Stimulated activated CD4-positive, alpha-beta T cell treated with anti-CD3 and anti-CD28 coated beads, Interleukin-12 subunit alpha, Interleukin-12 subunit beta, amount 100 ng/mL, for 24 hours (primary cell): ENCODE measurements around the gene CREBBP.

Experiments used
- DNase-seq, 2 experiments: peaks; one replicate each; pipeline ENCODE4 v3.0.0-alpha.2; 2020; ENCODE audit warnings: low read depth in 2 of 2

The CREBBP gene

DNA sequence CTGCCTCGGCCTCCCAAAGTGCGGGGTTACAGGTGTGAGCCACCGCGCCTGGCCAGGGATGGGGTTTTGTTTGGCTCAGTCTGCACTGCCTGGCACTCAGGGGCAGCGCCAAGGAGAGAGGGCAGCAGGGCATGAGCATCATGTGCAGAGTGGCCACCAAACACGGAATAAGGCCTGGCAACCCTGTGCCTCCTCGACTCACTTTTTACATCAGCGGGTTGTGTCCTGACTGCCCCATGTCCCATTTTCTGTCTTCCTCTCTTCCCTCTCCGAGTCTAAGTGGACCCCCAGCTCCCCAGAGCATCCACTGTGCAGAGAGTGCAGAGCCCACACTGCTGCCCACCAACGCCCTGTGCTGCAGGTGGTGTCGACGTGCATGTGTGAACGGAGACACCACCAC is 145.0 kb downstream of the CREBBP start:
- DNase-seq = no peak

DNA sequence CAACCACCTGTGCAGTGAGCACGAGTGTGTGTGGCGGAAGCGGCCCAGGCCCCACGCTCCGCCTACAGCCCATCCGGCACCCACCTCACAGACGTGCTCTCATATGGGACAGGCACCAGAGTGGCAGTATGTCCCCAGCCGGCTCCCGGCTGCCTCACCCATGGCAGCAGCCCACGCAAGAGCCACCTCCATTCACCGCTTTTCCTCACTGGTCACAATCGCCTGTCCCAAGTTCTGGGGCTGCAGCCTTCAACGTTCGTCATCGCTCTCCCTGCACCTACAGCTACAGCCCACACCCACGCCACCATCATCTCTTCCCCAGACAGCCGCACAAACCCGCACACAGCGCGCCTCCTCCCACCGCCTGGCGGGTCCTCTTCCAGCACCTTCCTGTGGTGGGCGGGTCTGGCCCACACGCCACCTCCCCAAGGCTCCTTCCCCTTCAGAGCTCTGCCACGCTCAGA is 145.7 kb downstream of the CREBBP start:
- no peak for DNase-seq

DNA sequence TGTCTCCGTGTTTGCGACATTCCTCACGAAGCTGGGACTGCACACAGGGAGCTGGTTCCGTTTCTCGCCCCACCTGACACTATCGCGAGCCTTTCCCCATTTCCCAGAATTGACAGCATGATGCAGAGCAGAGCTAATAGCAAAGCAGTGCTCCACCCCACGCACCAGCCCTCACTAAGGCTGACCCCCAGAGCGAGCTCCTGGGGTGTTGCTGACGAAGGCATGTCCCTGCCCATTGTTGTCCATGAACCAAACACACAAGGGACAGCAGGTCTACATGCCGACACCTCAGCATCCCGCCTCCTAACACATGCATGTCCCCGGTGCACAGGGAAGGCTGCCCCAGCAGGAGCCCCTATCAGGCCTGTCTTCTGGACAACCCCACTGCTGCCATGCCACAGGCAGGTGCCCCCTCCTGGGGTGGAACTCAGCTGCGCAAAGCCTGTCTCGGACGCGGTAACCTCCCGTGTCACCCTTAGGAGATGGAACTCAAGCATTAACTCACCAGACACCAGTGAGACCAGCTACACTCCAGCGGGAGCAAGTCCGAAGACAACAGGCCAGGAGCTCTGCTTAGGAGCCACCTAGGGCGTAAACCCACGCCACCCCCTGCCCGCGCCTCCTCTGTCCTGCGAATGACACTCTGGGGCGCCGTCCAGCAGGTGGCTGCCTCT is 146.3 kb downstream of the CREBBP start:
- no peak for DNase-seq

DNA sequence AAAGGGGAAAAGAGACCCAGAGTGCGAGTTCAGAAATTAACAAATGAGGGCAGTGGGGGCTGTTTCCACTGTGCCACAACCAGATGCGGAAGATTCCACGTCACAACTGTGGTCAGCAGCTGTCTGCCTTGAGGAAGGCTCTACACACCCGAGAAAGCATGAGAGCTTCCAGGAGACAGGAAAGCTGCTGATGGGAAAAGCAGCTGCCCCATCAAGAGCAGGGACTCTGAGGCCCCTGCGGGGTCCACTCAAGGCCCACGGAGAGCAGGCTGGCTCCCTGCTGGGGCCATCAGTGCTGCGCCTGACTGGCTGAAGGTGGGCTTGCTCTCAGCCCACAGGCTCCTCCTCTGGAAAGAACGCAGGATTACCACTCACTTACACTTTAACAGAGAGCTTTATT is 148.3 kb downstream of the CREBBP start:
- no peak for DNase-seq

DNA sequence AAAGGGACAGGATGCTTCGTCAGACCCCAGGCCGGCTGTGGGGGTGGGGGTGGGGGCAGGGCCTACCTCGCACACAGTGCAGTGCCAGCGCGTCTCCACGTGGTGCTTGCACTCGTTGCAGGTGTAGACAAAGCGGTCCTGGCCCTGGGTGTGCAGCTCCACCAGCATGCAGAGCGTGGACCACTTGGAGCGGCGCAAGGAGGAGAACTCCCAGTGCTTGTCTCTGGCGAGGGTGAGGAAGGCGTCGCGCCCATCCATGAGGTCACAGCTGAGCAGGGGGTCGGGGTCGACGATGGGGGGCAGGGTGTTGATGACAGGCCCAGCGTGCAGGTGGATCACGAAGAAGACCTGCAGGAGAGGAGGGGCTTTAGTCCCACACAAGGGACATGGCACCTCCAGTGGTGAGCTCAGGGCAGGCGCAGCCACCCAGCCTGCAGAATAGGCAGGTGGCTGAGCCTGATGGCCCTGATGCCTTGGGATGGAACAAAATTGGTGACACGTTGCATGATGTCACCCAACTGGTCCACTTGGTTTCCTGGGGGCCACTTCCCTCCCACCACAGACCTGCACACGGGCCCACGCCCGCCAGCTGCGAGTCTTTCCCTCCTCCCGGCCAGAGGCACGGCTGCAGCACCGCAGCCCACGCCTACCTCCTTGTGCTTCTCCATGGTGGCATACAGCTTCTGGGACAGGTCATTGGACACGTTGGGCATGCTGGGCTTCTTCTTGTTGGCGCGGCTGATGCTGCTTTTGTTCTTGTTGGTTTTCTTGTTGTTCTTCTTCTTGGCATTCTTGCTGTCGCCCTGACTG is 149.2 kb downstream of the CREBBP start:
- no peak for DNase-seq

DNA sequence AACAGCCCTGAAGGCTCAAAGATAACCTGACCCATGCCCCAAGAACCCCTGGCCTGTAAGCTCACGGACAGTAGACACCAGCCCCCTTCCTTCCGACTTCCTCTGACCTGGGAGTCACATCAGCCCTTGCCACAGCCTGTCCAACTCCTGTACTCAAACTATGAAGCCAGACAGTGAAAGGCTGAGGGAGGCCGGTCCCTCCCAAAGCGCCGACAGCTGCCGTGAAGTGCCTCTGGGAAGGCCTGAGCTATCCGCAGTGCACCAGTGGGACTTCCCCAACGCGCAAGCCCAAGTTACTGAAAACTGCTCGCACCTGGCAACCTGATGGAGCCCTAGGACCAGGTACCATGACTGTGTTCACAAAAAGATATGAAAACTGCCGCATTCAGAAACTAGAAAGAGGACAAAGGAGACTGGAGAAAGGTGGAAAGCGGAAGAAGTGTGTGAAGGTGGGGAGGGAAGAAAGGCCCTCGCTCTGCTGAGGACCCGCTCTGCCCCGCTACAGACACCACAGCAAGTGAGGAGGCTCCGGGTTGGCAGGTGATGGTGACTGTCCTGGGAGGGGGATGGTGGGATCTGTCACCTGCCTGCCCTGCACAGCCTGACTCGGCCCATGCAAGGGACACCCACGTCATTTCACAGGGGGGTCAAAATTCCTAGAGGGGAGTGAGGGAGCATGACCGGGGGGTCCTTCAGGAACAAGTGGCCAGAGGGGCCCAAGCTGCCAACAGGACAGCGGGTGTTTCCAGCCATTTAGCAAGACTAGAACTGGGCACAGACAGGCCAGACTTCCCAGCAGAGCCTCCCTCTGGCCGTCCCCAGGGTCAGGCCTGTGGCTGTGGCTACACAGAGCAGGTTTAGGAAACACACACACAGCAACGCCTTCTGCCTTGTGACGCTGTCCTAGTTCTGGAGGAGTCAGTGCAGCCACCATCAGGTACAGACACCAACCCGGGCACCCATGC is 150.1 kb downstream of the CREBBP start:
- no peak for DNase-seq

DNA sequence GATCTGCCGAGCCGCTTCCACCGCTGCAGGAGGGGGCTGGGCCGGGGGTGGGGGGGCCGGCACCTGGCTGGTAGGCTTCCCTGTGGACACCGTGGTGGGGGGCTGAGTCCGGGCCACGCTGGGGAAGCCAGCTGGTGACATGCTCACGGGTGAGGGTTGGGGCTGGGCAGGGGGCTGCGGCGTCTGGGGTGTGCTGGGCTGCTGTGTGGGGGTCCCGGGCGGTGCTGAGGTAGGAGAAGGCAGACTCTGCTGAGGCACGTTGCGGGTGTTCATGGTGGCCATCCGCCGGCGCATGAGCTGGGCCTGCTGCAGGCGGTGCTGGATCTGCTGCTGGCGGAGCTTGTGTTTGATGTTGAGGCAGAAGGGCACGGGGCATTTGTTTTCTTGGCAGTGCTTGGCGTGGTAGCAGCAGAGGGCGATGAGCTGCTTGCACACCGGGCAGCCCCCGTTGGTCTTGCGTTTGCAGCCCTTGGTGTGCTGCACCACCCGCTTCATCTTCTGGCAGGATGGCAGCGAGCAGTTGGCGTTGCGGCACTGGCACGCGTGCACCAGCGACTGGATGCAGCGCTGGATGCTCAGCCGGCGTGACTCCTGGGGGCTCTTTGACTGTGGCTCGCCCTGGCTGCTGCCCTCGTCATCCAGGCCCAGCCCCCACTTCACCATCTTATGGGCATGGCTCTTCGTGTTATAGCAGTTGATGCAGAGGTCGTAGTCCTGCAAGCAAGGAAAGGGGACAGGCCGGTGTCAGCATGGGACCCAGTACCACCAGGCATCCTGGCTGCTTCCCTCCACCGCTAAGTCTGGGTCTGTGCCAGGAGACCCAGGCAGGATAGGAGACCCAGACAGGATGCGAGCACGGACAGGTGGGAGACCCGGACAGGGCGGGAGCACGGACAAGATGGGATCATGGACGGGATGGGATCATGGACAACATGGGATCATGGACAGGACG is 151.1 kb downstream of the CREBBP start:
- DNase-seq = no peak

DNA sequence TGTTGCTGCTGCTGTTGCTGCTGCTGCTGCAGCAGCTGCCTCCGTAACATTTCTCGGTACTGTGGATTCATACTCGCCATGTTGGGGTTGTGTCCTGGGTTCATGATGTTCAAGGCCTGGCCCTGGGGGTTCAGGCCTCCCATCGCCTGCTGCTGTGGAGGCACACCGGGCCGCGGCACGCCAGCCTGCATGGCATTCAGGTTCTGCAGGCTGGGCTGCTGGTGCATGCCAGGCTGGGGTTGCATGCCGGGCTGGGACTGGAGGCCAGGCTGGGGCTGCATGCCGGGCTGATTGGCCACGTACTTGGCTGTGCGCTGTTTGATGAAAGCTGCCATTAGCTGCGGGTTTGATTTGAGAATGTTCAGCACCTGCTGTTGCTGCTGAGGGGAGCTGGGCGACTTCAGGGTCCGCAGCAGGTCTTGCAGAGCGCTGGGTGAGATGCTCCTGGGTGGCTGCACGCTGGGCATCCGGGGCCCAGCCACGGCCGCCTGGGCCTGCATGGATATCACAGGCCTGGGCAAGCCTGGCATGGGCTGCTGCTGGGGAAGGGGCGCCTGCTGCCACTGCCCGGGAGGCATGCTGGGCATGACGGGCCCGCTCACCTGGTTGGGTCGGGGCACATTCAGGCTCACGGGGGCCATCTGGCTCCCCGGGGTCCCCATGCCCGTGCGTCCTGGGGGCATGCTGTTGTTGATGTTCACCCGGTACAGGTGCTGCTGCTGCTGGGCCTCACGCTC is 151.9 kb downstream of the CREBBP start:
- no peak for DNase-seq

DNA sequence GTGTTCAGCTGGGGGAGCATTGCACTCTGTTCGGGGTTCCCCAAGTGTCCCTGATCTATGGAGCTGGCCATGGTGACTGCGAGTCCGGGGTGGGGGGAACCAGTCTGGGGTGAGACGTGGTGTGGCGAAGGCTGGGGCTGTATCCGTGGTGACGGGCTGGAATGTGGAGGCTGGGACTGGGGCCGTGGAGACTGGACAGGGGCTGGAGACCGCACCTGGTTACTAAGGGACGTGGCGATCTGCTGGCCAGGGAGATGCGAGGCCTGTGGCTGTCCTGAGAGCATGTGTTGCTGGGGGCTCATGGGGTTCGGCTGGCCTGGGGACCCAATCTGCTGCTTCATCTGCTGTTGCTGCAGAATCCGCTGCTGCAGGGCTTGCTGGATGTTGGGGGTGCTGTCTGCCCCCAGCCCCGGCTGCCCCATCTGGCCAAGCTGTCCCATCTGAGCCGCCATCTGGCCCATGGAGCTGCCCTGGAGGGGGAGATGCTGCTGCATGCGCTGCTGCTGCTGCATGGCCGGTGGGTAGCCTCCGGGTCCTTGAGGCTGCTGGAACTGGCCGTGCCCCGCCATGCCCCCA is 152.6 kb downstream of the CREBBP start:
- no peak for DNase-seq

DNA sequence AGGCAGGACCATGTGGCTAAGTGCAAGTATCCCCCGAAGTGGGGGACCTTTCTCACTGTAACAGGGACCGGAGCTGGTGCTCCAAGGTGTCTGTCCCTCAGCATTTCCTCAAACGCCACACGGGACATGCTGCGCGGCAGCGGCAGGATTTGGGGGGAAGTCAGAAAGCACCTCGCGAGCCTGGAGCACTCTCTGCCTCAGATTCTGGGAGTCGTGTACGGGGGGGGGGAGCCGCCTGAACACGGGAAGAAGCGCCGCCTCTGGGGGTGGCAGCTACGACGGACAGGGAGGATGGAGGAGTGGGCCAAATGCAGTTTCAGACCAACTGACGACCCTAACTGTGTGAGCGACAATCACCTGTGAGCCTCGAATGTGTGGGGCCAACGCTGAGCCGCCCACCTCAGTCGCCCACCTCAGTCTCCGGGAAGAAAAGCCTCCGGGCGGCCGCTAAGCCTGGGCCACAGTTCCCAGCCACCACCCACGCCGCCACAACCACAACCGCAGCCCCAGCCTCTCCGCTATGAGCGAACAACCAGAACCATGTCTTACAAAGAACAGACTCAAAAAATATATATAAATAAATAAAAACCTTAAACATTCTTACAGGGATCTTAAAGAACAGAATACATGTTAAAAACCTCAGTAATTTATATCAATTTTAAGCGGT is 154.4 kb downstream of the CREBBP start:
- no peak for DNase-seq

DNA sequence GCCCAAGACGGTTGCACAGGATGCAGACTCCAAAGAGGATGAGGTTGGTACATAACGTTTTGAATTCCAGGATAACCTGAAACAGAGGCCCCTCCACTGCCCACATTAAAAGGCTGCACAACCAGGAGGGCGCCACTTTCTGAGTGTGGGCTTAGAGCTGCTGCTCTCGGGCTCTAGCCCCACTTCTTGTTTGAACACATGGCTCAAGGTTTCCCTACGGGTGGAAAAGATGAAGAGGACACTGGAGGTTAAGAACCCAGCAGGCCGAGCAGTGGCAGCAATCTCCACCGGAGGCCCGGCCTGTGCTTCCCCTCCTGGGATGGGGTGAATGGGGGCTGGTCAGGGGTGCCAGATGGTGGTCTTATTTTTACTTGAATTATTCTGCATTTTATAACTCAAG is 155.2 kb downstream of the CREBBP start:
- DNase-seq = no peak

DNA sequence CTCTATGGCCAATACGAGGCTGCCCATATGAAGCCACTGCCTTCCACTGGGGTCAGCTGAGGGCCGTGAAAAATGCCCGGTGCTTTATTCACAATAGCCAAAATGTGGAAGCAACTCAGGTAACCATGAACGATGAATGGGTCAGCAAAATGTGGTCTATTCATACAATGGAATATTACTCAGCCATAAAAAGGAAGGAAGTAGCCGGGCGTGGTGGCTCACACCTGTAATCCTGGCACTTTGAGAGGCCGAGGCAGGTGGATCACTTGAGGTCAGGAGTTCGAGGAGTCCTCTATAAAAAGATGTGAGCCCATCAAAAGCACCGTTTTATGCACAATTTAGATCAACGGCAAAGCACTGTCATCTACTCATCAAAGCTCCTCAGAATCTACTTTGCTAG is 158.0 kb downstream of the CREBBP start:
- DNase-seq = no peak

DNA sequence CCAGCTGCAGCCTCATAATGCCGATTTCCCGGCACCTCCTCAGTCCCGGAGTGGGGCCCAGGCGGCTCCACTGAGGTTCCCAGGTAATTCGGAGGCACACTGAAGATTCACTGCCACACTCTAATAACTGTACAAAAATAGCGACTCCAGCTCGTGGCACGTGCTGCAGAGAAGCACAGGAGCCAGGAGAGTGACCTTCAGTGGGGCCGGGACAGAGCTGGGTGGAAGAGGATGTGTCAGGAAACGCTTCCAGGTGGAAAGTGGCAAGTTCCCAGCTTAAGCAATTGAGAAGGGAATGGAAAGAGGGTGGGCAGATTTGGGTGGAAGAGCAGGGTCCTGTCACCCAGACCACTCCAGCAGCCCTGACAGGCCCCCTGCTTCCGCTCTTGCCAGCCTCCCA is 160.1 kb downstream of the CREBBP start:
- DNase-seq = no peak

DNA sequence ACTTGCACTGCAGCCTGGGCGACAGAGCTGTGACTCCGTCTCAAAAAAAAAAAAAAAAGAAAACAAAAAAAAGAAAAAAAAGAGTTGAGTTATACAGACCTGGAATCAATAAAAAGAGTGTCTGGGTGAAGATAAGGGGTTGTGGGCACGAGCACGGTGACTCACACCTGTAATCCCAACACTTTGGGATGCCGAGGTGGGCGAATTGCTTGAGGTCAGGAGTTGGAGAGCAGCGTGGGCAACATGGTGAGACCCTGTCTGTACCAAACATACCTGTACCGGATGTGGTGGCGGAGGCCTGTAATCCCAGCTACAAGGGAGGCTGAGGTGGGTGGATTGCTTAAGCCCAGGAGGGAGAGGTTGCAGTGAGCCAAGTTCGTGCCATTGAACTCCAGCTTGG is 161.9 kb downstream of the CREBBP start:
- no peak for DNase-seq

DNA sequence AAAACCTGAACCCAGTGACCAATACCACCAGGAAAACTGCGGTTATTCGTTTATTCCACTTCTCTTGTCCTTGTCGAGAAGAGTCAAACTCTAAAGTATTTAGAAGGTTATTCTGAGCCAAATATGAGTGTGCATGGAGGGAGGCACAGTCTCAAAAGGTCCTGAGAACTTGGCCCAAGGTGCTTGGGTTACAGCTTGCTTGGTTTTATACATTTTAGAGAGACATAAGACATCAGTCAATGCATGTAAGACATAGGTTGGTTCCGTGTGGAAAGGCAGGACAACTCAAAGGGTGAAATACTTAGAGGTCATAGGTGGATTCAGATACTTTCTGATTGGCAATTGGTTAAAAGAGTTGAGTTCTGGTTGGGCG is 162.5 kb downstream of the CREBBP start:
- no peak for DNase-seq

DNA sequence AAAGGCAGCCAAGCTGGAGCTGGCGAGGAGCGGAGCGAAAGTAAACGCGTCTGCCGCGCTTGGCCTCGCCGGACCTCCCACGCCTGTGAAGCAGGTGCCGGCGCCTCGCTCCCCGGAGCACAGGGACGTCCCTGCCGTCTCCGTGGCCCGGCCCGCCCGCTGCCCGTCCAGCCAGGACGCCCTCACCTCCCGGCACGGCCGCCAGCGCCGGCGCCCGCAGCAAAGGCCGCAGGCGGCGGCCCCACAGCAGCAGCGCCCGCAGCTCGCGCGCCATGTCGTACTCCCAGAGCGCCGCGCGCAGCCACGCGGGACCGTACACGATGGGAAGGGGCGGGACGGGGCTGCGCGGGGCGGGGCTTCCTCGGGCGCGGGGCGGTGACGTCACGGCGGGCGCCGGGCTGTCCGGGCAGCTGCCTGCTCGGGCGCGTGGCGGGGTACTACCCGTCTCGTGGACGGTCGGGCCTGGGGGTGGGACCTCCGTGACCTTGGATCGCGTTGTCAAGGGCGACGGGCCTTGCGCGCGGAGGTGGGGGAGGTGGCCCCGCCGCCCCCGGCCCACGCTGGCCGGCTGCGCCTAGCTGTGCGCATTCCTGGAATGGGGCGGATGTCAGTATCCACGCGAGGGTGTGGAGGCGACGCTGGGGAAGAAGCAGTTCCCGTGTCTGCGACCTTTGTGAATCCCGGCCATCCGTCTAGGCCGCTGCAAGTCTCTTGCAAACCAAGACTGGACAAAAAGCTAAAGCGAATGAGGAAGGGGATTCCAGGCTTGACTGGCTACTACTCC is 163.1 kb downstream of the CREBBP start, which contains the start of gene TRAP1:
TSS of gene TRAP1 (minus strand) at position 290 of the 784 bp plus-strand sequence. CDS start at position 274, 16 bp downstream.
- peak; percentile 88 for DNase-seq

DNA sequence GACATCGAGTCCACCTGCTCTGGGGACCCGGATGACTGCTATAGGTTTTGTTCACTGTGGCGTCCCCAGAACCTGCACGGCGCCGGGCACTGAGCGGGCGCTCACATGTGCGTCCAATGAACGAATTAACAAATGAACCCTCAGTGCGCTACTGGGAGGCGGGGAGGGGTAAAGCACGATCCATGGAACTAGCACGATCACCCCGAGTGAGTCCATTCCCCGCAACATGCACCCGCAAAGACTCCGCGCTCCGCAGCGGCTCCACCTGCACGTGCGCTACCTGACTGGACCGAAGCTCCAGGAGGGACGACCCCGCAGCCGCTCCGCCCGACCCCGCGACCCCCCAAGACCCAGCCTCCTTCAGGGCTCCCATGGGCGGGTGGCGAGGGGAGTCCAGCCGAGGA is 163.7 kb downstream of the CREBBP start:
- peak; percentile 14 to 28 for DNase-seq

DNA sequence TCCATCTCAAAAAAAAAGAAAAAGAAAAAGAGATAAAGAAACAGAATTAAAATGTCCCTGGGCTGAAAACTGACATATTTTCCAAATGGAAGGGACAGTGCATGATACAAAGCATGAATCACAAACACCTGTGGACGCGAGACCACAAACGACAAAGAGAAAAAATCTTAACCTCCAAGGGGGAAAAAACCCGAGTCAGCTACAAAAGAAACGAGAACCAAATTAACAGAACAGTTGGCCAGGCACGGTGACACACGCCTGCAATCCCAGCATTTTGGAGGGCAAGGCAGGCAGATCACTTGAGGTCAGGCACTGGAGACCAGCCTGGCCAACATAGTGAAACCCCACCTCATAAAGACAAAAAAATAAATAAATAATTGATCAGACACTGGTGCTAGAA is 165.1 kb downstream of the CREBBP start:
- no peak for DNase-seq
